Loucy (cell line): ENCODE results near the gene RGS6.

ENCODE experiments used
- H2AFZ ChIP-seq: fragments of 200-600 bp; sonication (generic); 2 replicates; pipeline ENCODE4 v1.6.0; 2016; ENCODE audit warnings: antibody characterized with exemption, mild to moderate bottlenecking, low read length, moderate library complexity
- H3F3A ChIP-seq: fragments of 200-600 bp; 2 replicates; pipeline ENCODE4 v1.6.0; 2016; ENCODE audit warnings: antibody characterized with exemption, low read depth, mild to moderate bottlenecking
- H3K27me3 ChIP-seq: fragments of 200-600 bp; sonication (generic); 2 replicates; pipeline ENCODE4 v1.6.1; 2014; ENCODE audit warnings: low read length, mild to moderate bottlenecking; ENCODE audit not compliant: insufficient read depth, poor library complexity, severe bottlenecking
- H3K36me3 ChIP-seq: fragments of 200-600 bp; sonication (generic); 2 replicates; pipeline ENCODE4 v1.6.1; 2016; ENCODE audit warnings: low read length; ENCODE audit not compliant: insufficient read depth
- H3K4me1 ChIP-seq: fragments of 200-600 bp; sonication (generic); 2 replicates; pipeline ENCODE4 v1.5.1; 2014; ENCODE audit warnings: low read length, mild to moderate bottlenecking; ENCODE audit not compliant: insufficient read depth, poor library complexity, severe bottlenecking
- H3K4me2 ChIP-seq: fragments of 200-600 bp; sonication (generic); 2 replicates; pipeline ENCODE4 v1.6.0; 2014; ENCODE audit warnings: antibody characterized with exemption, low read length, low read depth, mild to moderate bottlenecking; ENCODE audit not compliant: poor library complexity, severe bottlenecking
- H3K4me3 ChIP-seq: fragments of 200-600 bp; sonication (generic); 2 replicates; pipeline ENCODE4 v1.5.1; 2014; ENCODE audit warnings: low read length, mild to moderate bottlenecking, mixed read lengths; ENCODE audit not compliant: poor library complexity, severe bottlenecking
- H3K79me2 ChIP-seq: fragments of 200-600 bp; sonication (generic); 2 replicates; pipeline ENCODE4 v1.6.1; 2014; ENCODE audit warnings: low read length; ENCODE audit not compliant: insufficient read depth
- H3K9ac ChIP-seq: fragments of 200-600 bp; sonication (generic); 2 replicates; pipeline ENCODE4 v1.6.0; 2014; ENCODE audit warnings: mild to moderate bottlenecking, low read depth, low read length, moderate library complexity; ENCODE audit not compliant: poor library complexity, severe bottlenecking
- H3K9me2 ChIP-seq: fragments of 200-600 bp; sonication (generic); replicated peaks from 2 replicates; pipeline ENCODE4 v1.6.1; 2016; ENCODE audit warnings: low read depth, low read length, mixed read lengths
- H3K9me3 ChIP-seq: fragments of 200-600 bp; sonication (generic); 2 replicates; pipeline ENCODE4 v1.6.1; 2014; ENCODE audit warnings: mild to moderate bottlenecking, antibody characterized with exemption, low read length, low read depth; ENCODE audit not compliant: insufficient read depth
- H4K20me1 ChIP-seq: fragments of 200-600 bp; sonication (generic); 2 replicates; pipeline ENCODE4 v1.6.0; 2014; ENCODE audit warnings: antibody characterized with exemption, low read length, mild to moderate bottlenecking; ENCODE audit not compliant: insufficient read depth, poor library complexity, severe bottlenecking
- EZH2phosphoT487 ChIP-seq: fragments of 200-600 bp; IDR thresholded peaks from 2 replicates; pipeline ENCODE4 v1.6.1; 2018; ENCODE audit warnings: antibody characterized with exemption, mild to moderate bottlenecking, moderate library complexity, borderline replicate concordance
- TF ChIP-seq, protein P1 (sequence below): fragments of 200-600 bp; sonication (generic); conservative IDR thresholded peaks from 2 replicates; pipeline ENCODE4 v1.5.1; 2014; ENCODE audit warnings: mild to moderate bottlenecking, antibody characterized with exemption, low read length

Gene RGS6

DNA sequence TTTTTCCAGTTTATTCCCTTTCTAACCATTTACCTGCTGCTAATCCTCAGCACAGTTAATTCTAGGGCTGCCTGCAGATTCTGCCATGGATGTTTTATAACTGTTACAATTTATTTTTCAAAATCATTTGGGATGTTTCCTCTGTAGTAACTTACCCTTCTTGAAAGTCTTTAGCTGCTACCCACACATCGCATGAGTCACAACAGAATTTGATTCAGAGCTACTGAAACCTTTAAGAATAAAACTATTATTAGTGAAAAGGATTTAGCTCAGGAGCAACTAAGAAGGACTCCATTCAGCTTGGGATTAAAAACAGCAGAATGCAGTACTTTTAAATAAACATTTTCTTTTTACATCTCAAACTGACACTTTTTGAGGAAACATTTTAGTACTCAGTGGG is 41.7 kb upstream of the RGS6 start:
- Histone ChIP-seq H3K4me3 (no peak overlapping the region), H3F3A (no peaks in the 10 kb centered on the region), H3K9ac (no peak overlapping the region), H3K79me2 (no peaks in the 10 kb centered on the region), H3K9me2 (no peaks in the 10 kb centered on the region), H3K36me3 (no peaks in the 10 kb centered on the region), H3K4me2 (no peak overlapping the region), H3K27me3 (no peaks in the 10 kb centered on the region), H4K20me1 (no peaks in the 10 kb centered on the region), H3K9me3 (no peaks in the 10 kb centered on the region), H2AFZ (no peak overlapping the region), H3K4me1 (no peaks in the 10 kb centered on the region)
- TF ChIP-seq EZH2phosphoT487, result no peak
- TF ChIP-seq, protein P1, sequence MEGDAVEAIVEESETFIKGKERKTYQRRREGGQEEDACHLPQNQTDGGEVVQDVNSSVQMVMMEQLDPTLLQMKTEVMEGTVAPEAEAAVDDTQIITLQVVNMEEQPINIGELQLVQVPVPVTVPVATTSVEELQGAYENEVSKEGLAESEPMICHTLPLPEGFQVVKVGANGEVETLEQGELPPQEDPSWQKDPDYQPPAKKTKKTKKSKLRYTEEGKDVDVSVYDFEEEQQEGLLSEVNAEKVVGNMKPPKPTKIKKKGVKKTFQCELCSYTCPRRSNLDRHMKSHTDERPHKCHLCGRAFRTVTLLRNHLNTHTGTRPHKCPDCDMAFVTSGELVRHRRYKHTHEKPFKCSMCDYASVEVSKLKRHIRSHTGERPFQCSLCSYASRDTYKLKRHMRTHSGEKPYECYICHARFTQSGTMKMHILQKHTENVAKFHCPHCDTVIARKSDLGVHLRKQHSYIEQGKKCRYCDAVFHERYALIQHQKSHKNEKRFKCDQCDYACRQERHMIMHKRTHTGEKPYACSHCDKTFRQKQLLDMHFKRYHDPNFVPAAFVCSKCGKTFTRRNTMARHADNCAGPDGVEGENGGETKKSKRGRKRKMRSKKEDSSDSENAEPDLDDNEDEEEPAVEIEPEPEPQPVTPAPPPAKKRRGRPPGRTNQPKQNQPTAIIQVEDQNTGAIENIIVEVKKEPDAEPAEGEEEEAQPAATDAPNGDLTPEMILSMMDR, result no peak

DNA sequence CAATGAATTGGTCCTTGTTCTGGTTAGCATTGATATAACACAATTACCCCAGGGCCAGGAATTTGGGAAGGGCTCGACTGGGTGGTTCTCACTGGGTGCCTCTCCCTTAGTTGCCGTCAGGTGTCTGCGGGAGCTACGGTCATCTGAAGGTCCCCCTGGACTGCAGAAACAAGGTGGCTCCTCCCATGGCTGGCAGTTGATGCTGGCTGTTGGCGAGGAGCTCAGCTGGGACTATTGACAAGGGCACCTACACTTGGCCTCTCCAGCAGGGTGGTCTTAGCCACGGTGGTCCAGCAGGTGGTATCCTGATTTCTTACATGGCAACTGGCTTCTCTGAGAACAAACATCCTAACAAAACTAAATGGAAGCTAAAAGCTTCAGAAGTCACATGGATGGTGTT is 41.0 kb upstream of the RGS6 start:
- Histone ChIP-seq H3K4me1 (no peaks in the 10 kb centered on the region), H2AFZ (no peak overlapping the region), H3K4me3 (no peak overlapping the region), H3K36me3 (no peaks in the 10 kb centered on the region), H3K9me3 (no peaks in the 10 kb centered on the region), H3K9me2 (no peaks in the 10 kb centered on the region), H3K4me2 (no peak overlapping the region), H3F3A (no peaks in the 10 kb centered on the region), H3K27me3 (no peaks in the 10 kb centered on the region), H3K79me2 (no peaks in the 10 kb centered on the region), H4K20me1 (no peaks in the 10 kb centered on the region), H3K9ac (no peak overlapping the region)
- TF ChIP-seq, protein P1, result no peak

DNA sequence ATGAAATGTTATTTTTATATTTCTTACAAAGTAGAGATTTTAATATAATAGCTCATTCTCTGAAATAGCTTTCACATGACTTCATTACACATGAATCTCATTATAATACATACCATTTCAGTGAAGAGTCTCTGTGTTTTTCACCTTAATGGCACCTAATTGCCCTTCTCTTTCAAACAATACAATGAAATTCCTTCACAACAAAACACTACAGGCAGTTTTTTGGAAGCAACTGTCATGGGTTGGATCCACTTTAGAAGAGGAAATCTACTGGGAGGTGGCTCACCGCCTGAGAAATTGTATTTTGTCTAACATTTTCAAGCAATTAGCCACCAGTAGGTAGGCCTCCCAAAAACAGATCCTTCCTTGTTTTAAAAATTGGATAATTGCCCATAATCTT is 40.3 kb upstream of the RGS6 start:
- no peaks in the 10 kb centered on the region for H3K9me2 ChIP-seq
- no peaks in the 10 kb centered on the region for H3K27me3 ChIP-seq
- no peaks in the 10 kb centered on the region for H3K79me2 ChIP-seq
- H3K36me3 ChIP-seq, result no peaks in the 10 kb centered on the region
- H3K9me3 ChIP-seq, result no peaks in the 10 kb centered on the region
- H3K4me3 ChIP-seq, result no peak overlapping the region
- H3F3A ChIP-seq, result no peaks in the 10 kb centered on the region
- H2AFZ ChIP-seq, result no peak overlapping the region
- H3K4me1 ChIP-seq, result no peaks in the 10 kb centered on the region
- TF ChIP-seq, protein P1, result no peak
- TF ChIP-seq EZH2phosphoT487, result no peak
- no peak overlapping the region for H3K9ac ChIP-seq
- no peak overlapping the region for H3K4me2 ChIP-seq
- H4K20me1 ChIP-seq, result no peaks in the 10 kb centered on the region
